Measurements from ENCODE around the gene FARSA. TPM values are rescaled to one million over a fixed set of nuclear protein-coding genes. Genes with fewer than 3 reads are reported as not detected.
"Not testable (repeated sequence)": the region's sequence is repeated elsewhere in the genome, so short reads cannot be mapped to it uniquely, and the experiment has no call there.

The FARSA gene
- total RNA-seq, 1 donor from 2014 or later = 34.6 TPM

DNA sequence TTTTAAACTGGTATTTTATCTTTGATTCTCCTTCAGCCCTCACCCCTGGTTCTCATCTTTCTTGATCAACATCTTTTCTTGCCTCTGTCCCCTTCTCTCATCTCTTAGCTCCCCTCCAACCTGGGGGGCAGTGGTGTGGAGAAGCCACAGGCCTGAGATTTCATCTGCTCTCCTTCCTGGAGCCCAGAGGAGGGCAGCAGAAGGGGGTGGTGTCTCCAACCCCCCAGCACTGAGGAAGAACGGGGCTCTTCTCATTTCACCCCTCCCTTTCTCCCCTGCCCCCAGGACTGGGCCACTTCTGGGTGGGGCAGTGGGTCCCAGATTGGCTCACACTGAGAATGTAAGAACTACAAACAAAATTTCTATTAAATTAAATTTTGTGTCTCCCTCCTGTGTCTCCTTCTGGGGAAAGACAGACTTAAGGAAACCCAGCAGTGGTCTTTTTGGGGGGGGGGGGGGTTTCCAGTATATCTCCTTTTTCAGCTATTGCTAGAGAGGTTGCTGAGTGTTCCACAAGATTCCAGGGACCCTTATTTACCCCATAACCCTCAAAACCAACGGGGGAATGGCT lies 10.7 kb upstream of the FARSA start:
- DNase-seq (no peak), ATAC-seq (ENCODE audit: poor library complexity) (no peak)
- intact Hi-C loops (cut with DNase I) = no loop called here

GRCh38 chr19:12943437-12944044 lies 10.0 kb upstream of the FARSA start:
- no peak for DNase-seq
- intact Hi-C loops (cut with DNase I) = no loop called here
- ATAC-seq (ENCODE audit: poor library complexity) = no peak

- intact Hi-C loops (cut with DNase I) = no loop called here
- ATAC-seq (ENCODE audit: poor library complexity) (no peak), DNase-seq (no peak)
Measured at GRCh38 chr19:12940897-12941296, 7.4 kb upstream of the FARSA start.

- intact Hi-C loops (cut with DNase I) = no loop called here
- no peak for DNase-seq
- ATAC-seq (ENCODE audit: poor library complexity) = no peak
Measured at GRCh38 chr19:12939975-12940423, 6.5 kb upstream of the FARSA start.

DNA sequence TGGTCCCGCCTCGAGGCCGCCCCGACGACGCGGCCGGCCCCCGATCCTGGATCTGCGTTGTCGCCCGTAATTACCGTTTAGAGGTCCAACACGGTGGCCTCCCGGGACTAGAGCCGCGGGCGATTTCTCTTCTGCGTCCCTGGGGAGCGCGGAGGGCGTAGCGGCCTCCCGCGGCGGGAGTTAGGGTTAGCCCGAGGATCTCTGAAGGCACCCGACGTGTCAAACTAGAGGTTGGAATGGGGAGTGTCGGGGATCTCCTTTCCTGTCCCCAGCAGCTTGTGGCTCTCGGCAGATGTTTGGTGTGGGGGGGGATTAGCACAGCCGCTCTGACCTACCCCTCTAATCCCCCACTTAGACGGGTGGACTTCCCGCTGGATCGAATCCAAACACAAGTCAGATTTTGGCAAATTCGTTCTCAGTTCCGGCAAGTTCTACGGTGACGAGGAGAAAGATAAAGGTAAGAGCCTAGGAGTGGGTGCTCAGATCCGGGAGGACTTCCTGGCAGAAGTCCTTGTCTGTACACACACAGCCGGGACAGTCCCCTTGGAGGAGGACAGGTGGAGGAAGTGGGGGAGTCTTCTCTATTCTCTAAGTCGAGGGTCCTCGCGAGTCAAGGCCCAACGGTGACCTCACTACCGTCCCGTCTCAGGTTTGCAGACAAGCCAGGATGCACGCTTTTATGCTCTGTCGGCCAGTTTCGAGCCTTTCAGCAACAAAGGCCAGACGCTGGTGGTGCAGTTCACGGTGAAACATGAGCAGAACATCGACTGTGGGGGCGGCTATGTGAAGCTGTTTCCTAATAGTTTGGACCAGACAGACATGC lies 5.5 kb upstream of the FARSA start:
- no peak for DNase-seq
- intact Hi-C loops (cut with DNase I) = no loop called here
- peak; percentile 11 for ATAC-seq (ENCODE audit: poor library complexity)

- DNase-seq = peak; percentile 100
- intact Hi-C loops (cut with DNase I) = no loop called here
Measured at GRCh38 chr19:12937927-12938778, 4.6 kb upstream of the FARSA start, which contains the start of gene CALR. Gene CALR, plus strand, starts transcription at chr19:12938609. Its CDS starts 71 bp downstream, at chr19:12938680.

GRCh38 chr19:12937093-12937926 lies 3.8 kb upstream of the FARSA start:
- no peak for ATAC-seq (ENCODE audit: poor library complexity)
- intact Hi-C loops (cut with DNase I) = no loop called here
- no peak for DNase-seq

More at GRCh38 chr19:12937927-12938778, 4.6 kb upstream of the FARSA start, which contains the start of gene CALR:
- ATAC-seq (ENCODE audit: poor library complexity) = peak; percentile 91

DNA sequence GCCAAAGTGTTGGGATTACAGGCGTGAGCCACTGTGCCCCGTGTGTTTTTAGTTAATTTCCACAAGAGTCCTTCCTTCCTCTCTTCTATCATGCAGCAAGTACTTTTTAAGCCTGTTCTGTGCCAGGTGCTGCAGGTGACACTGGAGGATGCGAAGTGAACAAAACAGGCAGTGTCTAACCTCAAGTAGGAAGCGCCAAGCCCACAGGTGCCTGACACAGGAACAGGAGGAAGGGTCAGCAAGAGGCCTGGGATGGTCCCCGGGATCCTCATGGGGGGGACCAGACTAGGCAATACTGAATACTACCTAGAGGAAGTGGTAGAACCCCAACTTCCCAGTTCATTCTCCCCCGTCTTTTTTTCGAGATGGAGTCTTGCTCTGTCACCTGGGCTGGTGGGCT lies 3.1 kb upstream of the FARSA start:
- DNase-seq (no peak), ATAC-seq (ENCODE audit: poor library complexity) (no peak)
- intact Hi-C loops (cut with DNase I) = no loop called here

DNA sequence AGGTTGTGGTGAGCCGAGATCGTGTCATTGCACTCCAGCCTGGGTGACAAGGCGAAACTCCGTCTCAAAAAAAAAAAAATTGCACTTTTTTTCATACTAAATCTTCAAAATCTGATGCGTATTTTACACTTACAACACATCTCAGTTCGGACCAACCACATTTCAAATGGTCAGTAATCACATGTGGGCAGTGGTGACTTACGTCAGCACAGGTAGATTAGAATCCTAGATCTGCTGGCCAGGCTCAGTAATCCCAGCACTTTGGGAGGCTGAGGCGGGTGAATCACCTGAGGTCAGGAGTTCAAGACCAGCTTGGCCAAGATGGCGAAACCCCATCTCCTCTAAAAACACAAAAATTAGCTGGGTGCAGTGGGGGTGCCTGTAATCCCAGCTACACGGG lies 1.6 kb upstream of the FARSA start:
- intact Hi-C loops (cut with DNase I) = no loop called here

GRCh38 chr19:12932392-12933286 lies 872 bp downstream of the FARSA start:
- ATAC-seq (ENCODE audit: poor library complexity) = no peak
- DNase-seq = no peak
- intact Hi-C loops (cut with DNase I) = no loop called here

More for the DNA sequence above, 1.6 kb upstream of the FARSA start:
- ATAC-seq (ENCODE audit: poor library complexity) (no peak), DNase-seq (no peak)

DNA sequence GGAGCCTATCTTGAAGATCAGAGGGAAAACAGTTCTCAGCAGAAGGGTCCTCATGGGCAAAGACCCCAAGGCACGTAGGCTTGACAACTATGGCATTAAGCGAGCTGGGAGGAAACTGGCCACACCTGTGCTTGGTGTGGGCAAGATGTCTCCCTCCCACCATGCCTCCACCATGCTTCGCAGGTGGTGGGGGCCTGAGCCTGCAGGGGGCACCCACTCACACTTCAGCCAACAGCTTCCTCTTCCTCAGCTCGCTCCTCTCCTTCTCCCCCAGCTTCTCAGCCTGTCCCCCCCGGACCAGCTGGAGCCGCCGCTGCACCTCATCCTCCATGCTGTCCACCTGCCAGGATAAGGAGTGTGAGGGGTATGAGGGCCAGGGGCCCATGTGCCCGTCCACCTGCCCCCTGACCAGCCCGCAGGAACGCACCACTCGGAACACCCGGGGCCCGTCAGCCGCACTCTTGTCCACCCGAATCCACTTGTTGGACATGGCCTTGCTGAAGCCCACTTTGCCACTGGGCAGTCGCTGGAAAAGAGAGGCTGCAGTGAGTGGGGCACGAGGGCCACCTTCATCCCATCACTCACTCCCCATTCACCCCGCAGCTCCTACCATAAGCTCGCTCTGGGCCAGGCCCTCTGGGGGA lies 3.4 kb downstream of the FARSA start:
- intact Hi-C loops (cut with DNase I) = no loop called here
- DNase-seq = no peak
- no peak for ATAC-seq (ENCODE audit: poor library complexity)

- no peak for ATAC-seq (ENCODE audit: poor library complexity)
- intact Hi-C loops (cut with DNase I) = no loop called here
- no peak for DNase-seq
Measured at GRCh38 chr19:12924621-12925310, 8.7 kb downstream of the FARSA start.

- intact Hi-C loops (cut with DNase I) = no loop called here
- ATAC-seq (ENCODE audit: poor library complexity) = no peak
- DNase-seq = no peak
Measured at GRCh38 chr19:12922959-12923358, 10.6 kb downstream of the FARSA start.

- intact Hi-C loops (cut with DNase I) = no loop called here
- DNase-seq = no peak
- ATAC-seq (ENCODE audit: poor library complexity) = no peak
Measured at GRCh38 chr19:12921047-12921446, 12.5 kb downstream of the FARSA start.

GRCh38 chr19:12918253-12918652 lies 15.3 kb downstream of the FARSA start:
- intact Hi-C loops (cut with DNase I) = no loop called here
- no peak for DNase-seq
- no peak for ATAC-seq (ENCODE audit: poor library complexity)

DNA sequence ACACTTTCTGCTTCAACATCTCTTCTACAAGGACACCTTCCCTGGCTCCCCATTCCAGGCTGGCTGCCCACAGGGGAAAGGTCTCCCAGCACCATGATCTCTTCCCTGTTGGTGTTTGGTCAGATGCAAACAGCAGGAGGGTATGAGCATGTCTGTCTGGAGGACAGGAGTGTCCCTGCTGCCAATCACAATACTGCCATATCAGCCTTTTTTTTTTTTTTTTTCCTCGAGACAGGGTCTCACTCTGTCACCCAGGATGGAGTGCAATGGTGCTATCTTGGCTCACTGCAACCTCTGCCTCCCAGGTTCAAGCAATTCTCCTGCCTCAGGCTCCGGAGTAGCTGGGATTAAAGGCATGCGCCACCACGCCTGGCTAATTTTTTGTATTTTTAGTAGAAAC lies 17.7 kb downstream of the FARSA start:
- ATAC-seq (ENCODE audit: poor library complexity); intact Hi-C loops (cut with DNase I); DNase-seq: not testable (repeated sequence)

All from Right ventricle myocardium superior (tissue), 1 donor.